ENCODE data around the gene DTX1. TPM values are rescaled to one million over a fixed set of nuclear protein-coding genes. Genes with fewer than 3 reads are reported as not detected.

DTX1 gene
- total and polyA plus RNA-seq, 2 of the 8 experiments (the other 6 are each of a cell fraction or from before 2014, with no cell fraction given): 4.7 to 6.9 TPM

- TF ChIP-seq ATF2 (IDR thresholded peaks at IDR 0.05; ENCODE audit: low read length) (no peak), RAD21 (IDR thresholded peaks at IDR 0.05 in 1 of 2, conservative IDR thresholded peaks at IDR 0.05 in 1 of 2; ENCODE audit: low read depth in 2 of 2, low read length in 2 of 2) (no peak), ASH2L (IDR thresholded peaks at IDR 0.05; ENCODE audit: low read length) (peak; percentile 42), CTBP2 (IDR thresholded peaks at IDR 0.05; ENCODE audit: borderline replicate concordance, insufficient read depth, insufficient read length, low read length) (peak; percentile 46), POLR2A (IDR thresholded peaks at IDR 0.05; ENCODE audit: control extremely low read depth in 1 of 2, low read depth in 2 of 2, low read length in 2 of 2) (no peak)
These were observed 8.8 kb downstream of the DTX1 start (continued) for GRCh38 chr12:113065126-113066007.
